Neuron (in vitro differentiated cells): ENCODE data around the gene POLR1B.
"Not testable (repeated sequence)": the region's sequence is repeated elsewhere in the genome, so short reads cannot be mapped to it uniquely, and the experiment has no call there.

Source experiments
- H2AFZ ChIP-seq: one replicate; pipeline ENCODE4 v1.6.1; 2013; ENCODE audit warnings: low read depth, mild to moderate bottlenecking, inconsistent platforms, low read length, moderate library complexity
- H3K27me3 ChIP-seq: one replicate; pipeline ENCODE4 v1.6.1; 2013; ENCODE audit warnings: low read length; ENCODE audit not compliant: insufficient read depth
- H3K36me3 ChIP-seq: one replicate; pipeline ENCODE4 v1.6.1; 2013; ENCODE audit warnings: low read length; ENCODE audit not compliant: insufficient read depth
- H3K4me1 ChIP-seq: one replicate; pipeline ENCODE4 v1.6.1; 2013; ENCODE audit warnings: low read length; ENCODE audit not compliant: insufficient read depth
- H3K4me3 ChIP-seq: 2 replicates; pipeline ENCODE4 v1.5.1; 2013; ENCODE audit warnings: mild to moderate bottlenecking, low read length, moderate library complexity
- H3K9me3 ChIP-seq: one replicate; pipeline ENCODE4 v1.6.1; 2013; ENCODE audit warnings: low read length

The POLR1B gene

GRCh38 chr2:112524276-112524675 lies 18.0 kb upstream of the POLR1B start:
- H3K4me1 ChIP-seq, H3K27me3 ChIP-seq, H3K9me3 ChIP-seq, H2AFZ ChIP-seq, H3K4me3 ChIP-seq: not testable (repeated sequence)
- peaks cover 50% of the 10 kb centered on the region for H3K36me3 ChIP-seq

GRCh38 chr2:112528541-112528940 lies 13.7 kb upstream of the POLR1B start:
- Histone ChIP-seq H3K9me3 (peaks cover under 1% of the 10 kb centered on the region), H2AFZ (no peak overlapping the region), H3K36me3 (peaks cover 47% of the 10 kb centered on the region), H3K4me3 (no peak overlapping the region), H3K27me3 (no peaks in the 10 kb centered on the region), H3K4me1 (no peaks in the 10 kb centered on the region)

- H3K9me3 ChIP-seq = no peaks in the 10 kb centered on the region
- H3K36me3 ChIP-seq = peaks cover 46% of the 10 kb centered on the region
- no peaks in the 10 kb centered on the region for H3K4me1 ChIP-seq
- H3K27me3 ChIP-seq = no peaks in the 10 kb centered on the region
- H3K4me3 ChIP-seq = no peak overlapping the region
- no peak overlapping the region for H2AFZ ChIP-seq
These were observed 12.5 kb upstream of the POLR1B start for GRCh38 chr2:112529757-112530156.

GRCh38 chr2:112530728-112531127 lies 11.5 kb upstream of the POLR1B start:
- Histone ChIP-seq H3K4me1 (no peaks in the 10 kb centered on the region), H2AFZ (no peak overlapping the region), H3K4me3 (no peak overlapping the region), H3K27me3 (no peaks in the 10 kb centered on the region), H3K9me3 (no peaks in the 10 kb centered on the region), H3K36me3 (peaks cover 46% of the 10 kb centered on the region)

- no peaks in the 10 kb centered on the region for H3K27me3 ChIP-seq
- H3K9me3 ChIP-seq = no peaks in the 10 kb centered on the region
- no peaks in the 10 kb centered on the region for H3K4me1 ChIP-seq
- H3K4me3 ChIP-seq = no peak overlapping the region
- peaks cover 32% of the 10 kb centered on the region for H3K36me3 ChIP-seq
- H2AFZ ChIP-seq = no peak overlapping the region
These were observed 7.4 kb upstream of the POLR1B start for GRCh38 chr2:112534826-112535225.

- not testable (repeated sequence) for H2AFZ ChIP-seq, H3K4me1 ChIP-seq, H3K27me3 ChIP-seq, H3K4me3 ChIP-seq, H3K9me3 ChIP-seq
- peaks cover 16% of the 10 kb centered on the region for H3K36me3 ChIP-seq
These were observed 5.6 kb upstream of the POLR1B start for GRCh38 chr2:112536665-112537064.

- H3K27me3 ChIP-seq = no peaks in the 10 kb centered on the region
- peaks cover 8% of the 10 kb centered on the region for H3K4me1 ChIP-seq
- H3K36me3 ChIP-seq = no peaks in the 10 kb centered on the region
- no peak overlapping the region for H3K4me3 ChIP-seq
- H2AFZ ChIP-seq = no peak overlapping the region
- no peaks in the 10 kb centered on the region for H3K9me3 ChIP-seq
These were observed 3.0 kb upstream of the POLR1B start for GRCh38 chr2:112539306-112539705.

GRCh38 chr2:112540906-112541305 lies 1.4 kb upstream of the POLR1B start:
- Histone ChIP-seq H3K4me3 (peak overlapping the region; percentile 60), H2AFZ (peak overlapping the region; percentile 78)

GRCh38 chr2:112541315-112542122 lies 746 bp upstream of the POLR1B start:
- no peaks in the 10 kb centered on the region for H3K27me3 ChIP-seq
- peaks cover 8% of the 10 kb centered on the region for H3K4me1 ChIP-seq
- H2AFZ ChIP-seq = peak overlapping the region; percentile 78
- no peaks in the 10 kb centered on the region for H3K9me3 ChIP-seq
- peak overlapping the region; percentile 60 for H3K4me3 ChIP-seq
- no peaks in the 10 kb centered on the region for H3K36me3 ChIP-seq

More at GRCh38 chr2:112540906-112541305, 1.4 kb upstream of the POLR1B start:
- H3K4me1 ChIP-seq = peaks cover 8% of the 10 kb centered on the region
- no peaks in the 10 kb centered on the region for H3K36me3 ChIP-seq
- no peaks in the 10 kb centered on the region for H3K9me3 ChIP-seq
- H3K27me3 ChIP-seq = no peaks in the 10 kb centered on the region

GRCh38 chr2:112542984-112543661 lies 858 bp downstream of the POLR1B start:
- Histone ChIP-seq H3K9me3 (no peaks in the 10 kb centered on the region), H3K36me3 (peaks cover 14% of the 10 kb centered on the region), H2AFZ (peak overlapping the region; percentile 78), H3K4me3 (peak overlapping the region; percentile 60), H3K4me1 (peaks cover 8% of the 10 kb centered on the region), H3K27me3 (no peaks in the 10 kb centered on the region)

GRCh38 chr2:112547333-112547732 lies 5.1 kb downstream of the POLR1B start:
- Histone ChIP-seq H3K27me3 (no peaks in the 10 kb centered on the region), H3K4me1 (peaks cover 8% of the 10 kb centered on the region), H2AFZ (no peak overlapping the region), H3K36me3 (peaks cover 53% of the 10 kb centered on the region), H3K9me3 (no peaks in the 10 kb centered on the region), H3K4me3 (no peak overlapping the region)

GRCh38 chr2:112548980-112549379 lies 6.7 kb downstream of the POLR1B start:
- H2AFZ ChIP-seq = no peak overlapping the region
- no peaks in the 10 kb centered on the region for H3K4me1 ChIP-seq
- peaks cover 65% of the 10 kb centered on the region for H3K36me3 ChIP-seq
- no peaks in the 10 kb centered on the region for H3K27me3 ChIP-seq
- no peaks in the 10 kb centered on the region for H3K9me3 ChIP-seq
- no peak overlapping the region for H3K4me3 ChIP-seq

GRCh38 chr2:112566104-112566503 lies 23.8 kb downstream of the POLR1B start:
- peaks cover 72% of the 10 kb centered on the region for H3K36me3 ChIP-seq
- no peak overlapping the region for H3K4me3 ChIP-seq
- no peak overlapping the region for H2AFZ ChIP-seq
- H3K9me3 ChIP-seq = peaks cover 4% of the 10 kb centered on the region
- no peaks in the 10 kb centered on the region for H3K4me1 ChIP-seq
- H3K27me3 ChIP-seq = no peaks in the 10 kb centered on the region
